Right cardiac atrium (tissue), 5 donors: Measurements from ENCODE around the gene TKTL1. TPM values are rescaled to one million over a fixed set of nuclear protein-coding genes. Genes with fewer than 3 reads are reported as not detected.
"Not testable (repeated sequence)": the region's sequence is repeated elsewhere in the genome, so short reads cannot be mapped to it uniquely, and the experiment has no call there.

Experiments used
- ATAC-seq, 2 donors: fragments of 200-7000 bp; cut with Tn5 transposase; one replicate each; pipeline versions ENCODE4 v1.8.0 to v1.9.1; 2020; ENCODE audit warnings: moderate library complexity in 2 of 2, mild to moderate bottlenecking in 1 of 2
- DNase-seq, 3 donors: peaks; one replicate each; pipeline ENCODE4 v3.0.0-alpha.2; 2020
- H3K27ac ChIP-seq: one replicate; pipeline ENCODE4 v1.5.1; 2013; ENCODE audit warnings: mild to moderate bottlenecking, low read length, control low read depth, moderate library complexity
- H3K27me3 ChIP-seq: one replicate; pipeline ENCODE4 v1.6.1; 2013; ENCODE audit not compliant: control insufficient read depth, insufficient read depth
- H3K4me1 ChIP-seq: one replicate; pipeline ENCODE4 v1.6.1; 2013; ENCODE audit warnings: low read length; ENCODE audit not compliant: control insufficient read depth, insufficient read depth
- H3K4me3 ChIP-seq: one replicate; pipeline ENCODE4 v1.5.1; 2013; ENCODE audit warnings: low read length, control low read depth
- H3K9me3 ChIP-seq: one replicate; pipeline ENCODE4 v1.6.1; 2013; ENCODE audit warnings: low read length; ENCODE audit not compliant: control insufficient read depth
- WGBS: extraction: QIAGEN DNeasy Blood & Tissue Kit; methylation state at CpG from one replicate; pipeline ENCODE4 v1.1.7; 2013; 5-methylcytosine and 5-hydroxymethylcytosine counted together
- intact Hi-C, 4 donors: fragments of 100-400 bp; cut with DNase I; formaldehyde crosslinking; loops; one replicate each; pipeline versions ENCODE4 v1.11.0 to v1.14.0; 2022 to 2023
- polyA plus RNA-seq: library from polyadenylated mRNA; stranded (reverse); fragments of 200-250 nt; gene quantifications from one replicate; pipeline ENCODE4 v1.2.3, GENCODE V29; 2013
- total RNA-seq, 4 donors: library from RNA; stranded (reverse); fragmentation: NEBNext Ultra II Directional; extraction: Animal tissue kit (Norgen Biotek cat#: 25700); gene quantifications; one replicate each; pipeline ENCODE4 v1.2.1, GENCODE V29; 2021
- donor health status: healthy with polysubstance abuse.
- donor health status: DM: no; HTN: yes; CAD: no.
- donor health status: DM: no; HTN: no; CAD: no.
- donor health status: DM: no; HTN: yes; CAD: no; lungs with severe emphysema.
- donor health status: DM: yes; HTN: yes; CAD: no.

Gene TKTL1
- total and polyA plus RNA-seq, 5 donors: 5.5 to 11.9 (median 8.6) TPM

GRCh38 chrX:154327038-154327820 is 31.6 kb downstream of the TKTL1 start:
- no peaks in the 10 kb centered on the region for H3K9me3 ChIP-seq
- H3K27ac ChIP-seq: peak overlapping the region; percentile 30
- H3K4me3 ChIP-seq: no peak overlapping the region
- DNase-seq (no peak), ATAC-seq (peak; percentile 44 to 56)
- no peaks in the 10 kb centered on the region for H3K27me3 ChIP-seq
- intact Hi-C loops: no loop called here
- 19% methylated on average over 11 of the region's 11 CpGs for WGBS
- H3K4me1 ChIP-seq: peaks cover 4% of the 10 kb centered on the region

- ATAC-seq (no peak), DNase-seq (peak in 1 of 3 donors; percentile 28)
- Histone ChIP-seq H3K27me3 (no peaks in the 10 kb centered on the region), H3K27ac (no peak overlapping the region), H3K4me1 (peaks cover 4% of the 10 kb centered on the region), H3K4me3 (no peak overlapping the region), H3K9me3 (no peaks in the 10 kb centered on the region)
- intact Hi-C loops: no loop called here
- WGBS: 82% methylated on average over 5 of the region's 5 CpGs
Measured at GRCh38 chrX:154328646-154329045, 33.1 kb downstream of the TKTL1 start.

- WGBS: 78% methylated on average over 10 of the region's 10 CpGs
- intact Hi-C loops: no loop called here
- ATAC-seq (no peak), DNase-seq (no peak)
- H3K27me3 ChIP-seq: no peaks in the 10 kb centered on the region
- H3K27ac ChIP-seq: no peak overlapping the region
- no peak overlapping the region for H3K4me3 ChIP-seq
- no peaks in the 10 kb centered on the region for H3K9me3 ChIP-seq
- H3K4me1 ChIP-seq: peaks cover 4% of the 10 kb centered on the region
Measured at GRCh38 chrX:154329294-154329693, 33.7 kb downstream of the TKTL1 start.

- H3K4me1 ChIP-seq: peaks cover 2% of the 10 kb centered on the region
- intact Hi-C loops: no loop called here
- DNase-seq (peak in 2 of 3 donors; percentile 27 to 60), ATAC-seq (peak in 1 of 2 donors; percentile 9)
- H3K4me3 ChIP-seq: no peak overlapping the region
- WGBS: 94% methylated on average over 29 of the region's 29 CpGs
- H3K9me3 ChIP-seq: no peaks in the 10 kb centered on the region
- no peak overlapping the region for H3K27ac ChIP-seq
- H3K27me3 ChIP-seq: no peaks in the 10 kb centered on the region
Measured at GRCh38 chrX:154332561-154332960, 37.0 kb downstream of the TKTL1 start.

GRCh38 chrX:154333116-154333515 is 37.5 kb downstream of the TKTL1 start:
- Histone ChIP-seq H3K4me3 (no peak overlapping the region), H3K9me3 (no peaks in the 10 kb centered on the region), H3K27me3 (no peaks in the 10 kb centered on the region), H3K27ac (no peak overlapping the region), H3K4me1 (no peaks in the 10 kb centered on the region)
- 93% methylated on average over 9 of the region's 9 CpGs for WGBS
- intact Hi-C loops: no loop called here
- ATAC-seq (no peak), DNase-seq (no peak)

GRCh38 chrX:154333837-154334271 is 38.3 kb downstream of the TKTL1 start:
- Histone ChIP-seq H3K27ac (no peak overlapping the region), H3K4me1 (no peaks in the 10 kb centered on the region), H3K4me3 (no peak overlapping the region), H3K27me3 (no peaks in the 10 kb centered on the region), H3K9me3 (no peaks in the 10 kb centered on the region)
- 72% methylated on average over 6 of the region's 6 CpGs for WGBS
- intact Hi-C loops: no loop called here
- no peak for ATAC-seq
- DNase-seq: no peak

- no peaks in the 10 kb centered on the region for H3K4me1 ChIP-seq
- WGBS: 69% methylated on average over 10 of the region's 10 CpGs
- no peak overlapping the region for H3K4me3 ChIP-seq
- H3K9me3 ChIP-seq: no peaks in the 10 kb centered on the region
- ATAC-seq (no peak), DNase-seq (no peak)
- intact Hi-C loops: no loop called here
- H3K27ac ChIP-seq: no peak overlapping the region
- H3K27me3 ChIP-seq: no peaks in the 10 kb centered on the region
Measured at GRCh38 chrX:154334496-154334895, 38.9 kb downstream of the TKTL1 start.

- peak in 2 of 3 donors; percentile 41 to 55 for DNase-seq
- intact Hi-C loops, H3K27me3 ChIP-seq, H3K4me1 ChIP-seq, H3K4me3 ChIP-seq, H3K9me3 ChIP-seq: not testable (repeated sequence)
- peak overlapping the region; percentile 58 for H3K27ac ChIP-seq
- 0% methylated on average over 12 of the region's 115 CpGs for WGBS
- peak; percentile 88 to 92 for ATAC-seq
Measured at GRCh38 chrX:154341399-154342298, 46.1 kb downstream of the TKTL1 start.

GRCh38 chrX:154343063-154343462 is 47.5 kb downstream of the TKTL1 start:
- H3K4me3 ChIP-seq, H3K4me1 ChIP-seq, intact Hi-C loops, H3K9me3 ChIP-seq, DNase-seq, H3K27ac ChIP-seq, H3K27me3 ChIP-seq: not testable (repeated sequence)
- peak in 1 of 2 donors; percentile 1 for ATAC-seq
- WGBS: no CpG with 5 or more reads among the region's 16 CpGs

- WGBS: no CpG with 5 or more reads among the region's 20 CpGs
- not testable (repeated sequence) for H3K9me3 ChIP-seq
- ATAC-seq: peak; percentile 2 to 12
Measured at GRCh38 chrX:154343620-154344019, 48.0 kb downstream of the TKTL1 start.

GRCh38 chrX:154348114-154348531 is 52.5 kb downstream of the TKTL1 start:
- Histone ChIP-seq H3K4me1 (no peaks in the 10 kb centered on the region), H3K27ac (peak overlapping the region; percentile 55), H3K9me3 (no peaks in the 10 kb centered on the region), H3K4me3 (no peak overlapping the region), H3K27me3 (no peaks in the 10 kb centered on the region)
- intact Hi-C loops: no loop called here
- ATAC-seq (no peak), DNase-seq (peak; percentile 30 to 37 (median 30))
- 65% methylated on average over 7 of the region's 7 CpGs for WGBS

More at GRCh38 chrX:154343620-154344019, 48.0 kb downstream of the TKTL1 start:
- intact Hi-C loops, H3K27me3 ChIP-seq, H3K4me1 ChIP-seq, H3K27ac ChIP-seq, H3K4me3 ChIP-seq, DNase-seq: not testable (repeated sequence)
